GM12878 (cell line): ENCODE measurements around the gene TGFB1I1. TPM values are rescaled to one million over a fixed set of nuclear protein-coding genes. Genes with fewer than 3 reads are reported as not detected.
A peak's percentile ranks its signal among the peaks of the same experiment; 100 is the strongest.

Experiments
- ATAC-seq: fragments of 200-7000 bp; cut with Tn5 transposase; 3 replicates; pipeline ENCODE4 v1.9.1; 2020; ENCODE audit warnings: mild to moderate bottlenecking, moderate library complexity
- BruUV-seq: library from RNA; stranded (reverse); fragments of 400-500 nt; replicated peaks from 2 replicates; lab custom pipeline; 2021; lab: Mats Ljungman, UMichigan
- CTCF ChIA-PET: fragments of 300-600 bp; sonication (Branson Sonifier 250); formaldehyde crosslinking; extraction: SDS; loops from one replicate; lab custom pipeline; 2021; ENCODE audit warnings: inconsistent platforms; lab: Yijun Ruan, JAX
- POLR2A ChIA-PET: fragments of 350-600 bp; formaldehyde crosslinking; extraction: SDS; loops from one replicate; lab custom pipeline; 2021; ENCODE audit warnings: inconsistent platforms; lab: Charles Lee
- RAD21 ChIA-PET: fragments of 300-600 bp; sonication (Branson Sonifier 250); formaldehyde crosslinking; loops from one replicate; lab custom pipeline; 2023; ENCODE audit warnings: antibody characterized with exemption; ENCODE audit not compliant: unreplicated experiment; lab: Charles Lee
- SMC1A ChIA-PET: fragments of 300-600 bp; sonication (Branson Sonifier 250); formaldehyde crosslinking; loops from one replicate; lab custom pipeline; 2023; ENCODE audit not compliant: unreplicated experiment, uncharacterized antibody; lab: Charles Lee
- DNase-seq: peaks from one replicate; pipeline ENCODE4 v3.0.0-alpha.2; 2011; ENCODE audit warnings: low read depth, low spot score
- FAIRE-seq: peaks from 3 replicates; lab custom pipeline; 2011; peaks lifted over from hg19 to GRCh38; lab: Jason Lieb, UNC
- H2AFZ ChIP-seq: 2 replicates; pipeline ENCODE4 v1.6.0; 2011; ENCODE audit warnings: low read depth, low read length, control low read depth; ENCODE audit not compliant: control insufficient read depth
- H3K27ac ChIP-seq: 2 replicates; pipeline ENCODE4 v1.5.1; 2011; ENCODE audit warnings: control low read depth; ENCODE audit not compliant: control insufficient read depth, insufficient read depth
- H3K27me3 ChIP-seq, 2 experiments: replicated peaks in 1 of 2; 2 replicates each; pipeline versions ENCODE4 v1.6.0 to v1.6.1; 2011; ENCODE audit warnings: low read length in 1 of 2; ENCODE audit not compliant: control insufficient read depth in 2 of 2, insufficient read depth in 2 of 2
- H3K36me3 ChIP-seq, 2 experiments: 2 replicates each; pipeline ENCODE4 v1.5.1; 2011; ENCODE audit warnings: low read length in 1 of 2; ENCODE audit not compliant: control insufficient read depth in 2 of 2, insufficient read depth in 2 of 2
- H3K4me1 ChIP-seq: 2 replicates; pipeline ENCODE4 v1.6.1; 2011; ENCODE audit warnings: mild to moderate bottlenecking, low read length, moderate library complexity, mixed read lengths; ENCODE audit not compliant: control insufficient read depth, insufficient read depth
- H3K4me2 ChIP-seq: 2 replicates; pipeline ENCODE4 v1.6.0; 2011; ENCODE audit warnings: control low read depth; ENCODE audit not compliant: control insufficient read depth, insufficient read depth
- H3K4me3 ChIP-seq: fragments of 200-600 bp; sonication (generic); 2 replicates; pipeline ENCODE4 v1.5.1; 2016
- H3K79me2 ChIP-seq: 2 replicates; pipeline ENCODE4 v1.6.0; 2011; ENCODE audit warnings: low read length; ENCODE audit not compliant: control insufficient read depth, insufficient read depth
- H3K9ac ChIP-seq: 2 replicates; pipeline ENCODE4 v1.8.0; 2011; ENCODE audit warnings: low read length, control low read depth, mixed read lengths; ENCODE audit not compliant: control insufficient read depth, insufficient read depth
- H3K9me3 ChIP-seq: replicated peaks from 3 replicates; pipeline ENCODE4 v1.5.1; 2011; ENCODE audit warnings: mild to moderate bottlenecking, low read length; ENCODE audit not compliant: control insufficient read depth, insufficient read depth
- H4K20me1 ChIP-seq: 2 replicates; pipeline ENCODE4 v1.6.0; 2011; ENCODE audit not compliant: control insufficient read depth, insufficient read depth
- CREB1 ChIP-seq: IDR thresholded peaks from 2 replicates; pipeline ENCODE4 v1.6.1; 2012; ENCODE audit warnings: low read depth, mild to moderate bottlenecking, inconsistent platforms
- E4F1 ChIP-seq: fragments of 450-650 bp; IDR thresholded peaks from 2 replicates; pipeline ENCODE4 v1.6.1; 2018; ENCODE audit warnings: borderline replicate concordance, mild to moderate bottlenecking; ENCODE audit not compliant: partially characterized antibody
- EP300 ChIP-seq, 2 experiments: fragments of 150-350 bp in 1 of 2; IDR thresholded peaks; 2 replicates each; pipeline ENCODE4 v1.6.1; 2011 to 2012; ENCODE audit warnings: low read depth in 2 of 2, low read length in 2 of 2, borderline replicate concordance in 1 of 2, improper control_type of control experiment in 1 of 2, inconsistent platforms in 1 of 2; ENCODE audit not compliant: control insufficient read depth in 1 of 2
- HDAC2 ChIP-seq: fragments of 200-600 bp; sonication (generic); IDR thresholded peaks from 2 replicates; pipeline ENCODE4 v1.6.1; 2017
- KLF5 ChIP-seq: fragments of 450-650 bp; IDR thresholded peaks from 2 replicates; pipeline ENCODE4 v1.6.1; 2014; ENCODE audit warnings: mild to moderate bottlenecking; ENCODE audit not compliant: partially characterized antibody
- LARP7 ChIP-seq: fragments of 450-650 bp; IDR thresholded peaks from 2 replicates; pipeline ENCODE4 v1.6.1; 2017; ENCODE audit warnings: mild to moderate bottlenecking
- MEF2B ChIP-seq: fragments of 450-650 bp; IDR thresholded peaks from 2 replicates; pipeline ENCODE4 v1.6.1; 2018; ENCODE audit warnings: mild to moderate bottlenecking, moderate library complexity; ENCODE audit not compliant: partially characterized antibody, poor library complexity, severe bottlenecking
- NFXL1 ChIP-seq: fragments of 450-650 bp; IDR thresholded peaks from 2 replicates; pipeline ENCODE4 v1.6.1; 2017; ENCODE audit warnings: antibody characterized with exemption, mild to moderate bottlenecking, borderline replicate concordance
- PAX5 ChIP-seq: IDR thresholded peaks from 2 replicates; pipeline ENCODE4 v1.6.1; 2011; ENCODE audit warnings: low read depth, low read length, borderline replicate concordance
- PRDM15 ChIP-seq: fragments of 450-650 bp; formaldehyde crosslinking; IDR thresholded peaks from 2 replicates; pipeline ENCODE4 v1.4.0; 2020; ENCODE audit warnings: mild to moderate bottlenecking, moderate library complexity
- RUNX3 ChIP-seq: IDR thresholded peaks from 2 replicates; pipeline ENCODE4 v1.6.1; 2012; ENCODE audit warnings: low read length, inconsistent platforms
- TCF12 ChIP-seq: IDR thresholded peaks from 2 replicates; pipeline ENCODE4 v1.6.1; 2011; ENCODE audit warnings: low read depth, mild to moderate bottlenecking, low read length
- WGBS: methylation state at CpG from one replicate; pipeline ENCODE4 v1.1.6; 2016; ENCODE audit warnings: low lambda C conversion rate; ENCODE audit not compliant: insufficient replicate concordance, insufficient coverage; ENCODE audit errors: missing lambda C conversion rate; 5-methylcytosine and 5-hydroxymethylcytosine counted together
- in situ Hi-C: fragments of 300-500 bp; cut with MboI; formaldehyde crosslinking; loops from 9 replicates; pipeline ENCODE4 v1.14.3; 2018; ENCODE audit warnings: mixed read lengths
- intact Hi-C: fragments of 100-400 bp; cut with micrococcal nuclease; formaldehyde crosslinking; loops from one replicate; pipeline ENCODE4 v1.14.2; 2022; ENCODE audit not compliant: unreplicated experiment
- polyA plus RNA-seq, 11 experiments: library from polyadenylated mRNA; depleted of rRNA in 4 of 11; unstranded in 6 of 11; stranded (reverse) in 5 of 11; fragments of >200 nt; fragmentation: Nextera tagmentation in 4 of 11; fragmentation: Illumina TruSeq in 1 of 11; extraction: Ambion mirVana in 4 of 11; extraction: Trizol in 1 of 11; gene quantifications; 1 replicate in 1 of 11; 2 replicates in 10 of 11; pipeline versions ENCODE4 v1.2.1 to v1.2.3, GENCODE V29; 2011 to 2016; ENCODE audit warnings: inconsistent platforms in 2 of 11, missing spikeins in 2 of 11, low read depth in 1 of 11
- total RNA-seq, 4 experiments: library from RNA; depleted of rRNA in 3 of 4; stranded (reverse); fragments of >200 nt in 3 of 4; fragmentation: Illumina TruSeq in 1 of 4; extraction: Trizol in 1 of 4; gene quantifications; 2 replicates each; pipeline versions ENCODE4 v1.2.1 to v1.2.3, GENCODE V29; 2013 to 2021
- TF ChIP-seq, protein P1 (sequence below): IDR thresholded peaks from 2 replicates; pipeline ENCODE4 v1.6.1; 2012; ENCODE audit warnings: low read depth, low read length, improper control_type of control experiment

TGFB1I1 gene
- total and polyA plus RNA-seq, 10 of the 15 experiments (the other 5 are each of a cell fraction or from before 2014, with no cell fraction given) = 0.13 to 2.3 (median 0.41) TPM; not detected in 2

DNA sequence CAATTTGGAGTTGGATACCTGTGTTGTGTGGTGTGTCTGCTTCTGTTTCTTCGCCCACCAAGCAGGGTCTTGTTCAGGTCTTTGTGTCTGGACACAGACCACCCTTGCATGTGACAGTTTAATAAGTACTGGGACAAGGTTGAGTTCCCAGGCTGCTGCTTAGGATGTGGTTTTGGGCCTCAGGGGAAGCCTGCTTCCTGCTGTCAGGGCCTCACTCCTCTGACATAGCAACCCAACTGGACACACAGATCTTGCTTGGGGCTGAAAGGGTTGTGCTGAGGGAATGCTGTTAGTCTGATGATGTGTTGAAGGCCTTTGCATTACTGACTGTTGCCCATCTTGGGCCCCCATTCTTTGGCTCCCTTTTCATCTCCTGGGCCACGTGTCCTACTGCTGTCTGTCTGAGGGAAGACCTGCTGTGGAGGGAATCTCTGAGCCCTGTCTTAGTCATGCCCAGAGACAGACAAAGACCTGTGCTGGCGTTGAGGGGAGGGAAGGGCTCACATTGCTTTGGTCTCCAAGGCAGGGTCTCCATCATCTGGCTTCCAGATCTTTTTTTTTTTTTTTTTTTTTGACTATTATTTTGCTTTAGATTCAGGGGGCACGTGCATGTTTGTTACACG, 4.7 kb upstream of the TGFB1I1 start (continued):
- no peak for TF ChIP-seq PRDM15 (CRISPR knock-in tag)
- TF ChIP-seq TCF12 = no peak
- no peak for TF ChIP-seq KLF5
- no peak for TF ChIP-seq EP300 (IDR thresholded peaks at IDR 0.05; ENCODE audit: borderline replicate concordance in 1 of 2, control insufficient read depth in 1 of 2, low read depth in 2 of 2, low read length in 2 of 2)
- TF ChIP-seq MEF2B = peak; percentile 74
- TF ChIP-seq RUNX3 = peak; percentile 81

- TF ChIP-seq CREB1 (no peak), PAX5 (no peak), LARP7 (no peak), E4F1 (no peak), HDAC2 (no peak), NFXL1 (no peak)
- TF ChIP-seq, protein P1, sequence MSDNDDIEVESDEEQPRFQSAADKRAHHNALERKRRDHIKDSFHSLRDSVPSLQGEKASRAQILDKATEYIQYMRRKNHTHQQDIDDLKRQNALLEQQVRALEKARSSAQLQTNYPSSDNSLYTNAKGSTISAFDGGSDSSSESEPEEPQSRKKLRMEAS = no peak
- TF ChIP-seq, all 136 proteins: peak for 0
- peaks cover 0 to 8% of the 10 kb centered on the region in 2 experiments; a peak in 3 of 4 replicates for H3K36me3 ChIP-seq
- H3K4me2 ChIP-seq = no peak overlapping the region
- RAD21 ChIA-PET = no interaction called here
- no peak overlapping the region for H3K9ac ChIP-seq
- no peak overlapping the region for H2AFZ ChIP-seq
- CTCF ChIA-PET = interaction anchor here (1.7 kb wide), 1 partner anchor 7 kb away, joined by 10 read pairs; no protein-coding TSS in a partner anchor
- intact Hi-C loops = no loop called here
- SMC1A ChIA-PET = no interaction called here
- DNase-seq (no peak), ATAC-seq (no peak), FAIRE-seq (no peak)
- POLR2A ChIA-PET = no interaction called here
- in situ Hi-C loops = no loop called here
- no peak overlapping the region for H3K27ac ChIP-seq
- WGBS = 98% methylated on average over 5 of the region's 5 CpGs
- H3K4me3 ChIP-seq = no peak overlapping the region
- no peaks in the 10 kb centered on the region for H3K79me2 ChIP-seq
- H4K20me1 ChIP-seq = no peaks in the 10 kb centered on the region
- BruUV-seq = no TSS peak
- 0 out of 2 replicates have a peak, but pooled peaks cover 4% of the 10 kb centered on the region for H3K4me1 ChIP-seq
- H3K9me3 ChIP-seq = no peaks in the 10 kb centered on the region
- H3K27me3 ChIP-seq = peaks cover 0 to 2% of the 10 kb centered on the region in 2 experiments; a peak in 1 of 4 replicates
These were observed 4.1 kb upstream of the TGFB1I1 start for GRCh38 chr16:31467858-31468257.
